Activated naive CD4-positive, alpha-beta T cell treated with anti-CD3 and anti-CD28 coated beads for 36 hours (primary cell): ENCODE results near the gene UMODL1. TPM values are rescaled to one million over a fixed set of nuclear protein-coding genes. Genes with fewer than 3 reads are reported as not detected.
A peak's percentile ranks its signal among the peaks of the same experiment; 100 is the strongest.
"Not testable (repeated sequence)": the region's sequence is repeated elsewhere in the genome, so short reads cannot be mapped to it uniquely, and the experiment has no call there.

Experiments
- CTCF ChIA-PET: fragments of 350-600 bp; sonication (Branson Sonifier 250); formaldehyde crosslinking; loops from one replicate; lab custom pipeline; 2021; ENCODE audit warnings: antibody characterized with exemption; lab: Charles Lee
- DNase-seq: peaks from one replicate; pipeline ENCODE4 v3.0.0-alpha.2; 2020
- H3K27ac Mint-ChIP-seq: one replicate; pipeline ENCODE4 v1.8.0; 2021; ENCODE audit warnings: mild to moderate bottlenecking, mixed read lengths
- H3K27me3 Mint-ChIP-seq: one replicate; pipeline ENCODE4 v1.8.0; 2021; ENCODE audit warnings: low read depth, mixed read lengths
- H3K36me3 Mint-ChIP-seq: one replicate; pipeline ENCODE4 v1.8.0; 2021; ENCODE audit warnings: low read depth, mixed read lengths
- H3K4me1 Mint-ChIP-seq: one replicate; pipeline ENCODE4 v1.8.0; 2021; ENCODE audit warnings: low read depth, mixed read lengths
- H3K4me3 Mint-ChIP-seq: one replicate; pipeline ENCODE4 v1.8.0; 2021; ENCODE audit warnings: mild to moderate bottlenecking, moderate library complexity, mixed read lengths
- H3K9me3 Mint-ChIP-seq: one replicate; pipeline ENCODE4 v1.8.0; 2021; ENCODE audit warnings: mixed read lengths
- intact Hi-C: fragments of 100-400 bp; cut with micrococcal nuclease; formaldehyde crosslinking; loops from one replicate; pipeline ENCODE4 v1.15.1; 2023
- total RNA-seq, 2 experiments: library from RNA; stranded (reverse); gene quantifications; one replicate each; pipeline ENCODE4 v1.2.3, GENCODE V29; 2021

The UMODL1 gene
- total RNA-seq, 2 experiments from 2014 or later = not detected

DNA sequence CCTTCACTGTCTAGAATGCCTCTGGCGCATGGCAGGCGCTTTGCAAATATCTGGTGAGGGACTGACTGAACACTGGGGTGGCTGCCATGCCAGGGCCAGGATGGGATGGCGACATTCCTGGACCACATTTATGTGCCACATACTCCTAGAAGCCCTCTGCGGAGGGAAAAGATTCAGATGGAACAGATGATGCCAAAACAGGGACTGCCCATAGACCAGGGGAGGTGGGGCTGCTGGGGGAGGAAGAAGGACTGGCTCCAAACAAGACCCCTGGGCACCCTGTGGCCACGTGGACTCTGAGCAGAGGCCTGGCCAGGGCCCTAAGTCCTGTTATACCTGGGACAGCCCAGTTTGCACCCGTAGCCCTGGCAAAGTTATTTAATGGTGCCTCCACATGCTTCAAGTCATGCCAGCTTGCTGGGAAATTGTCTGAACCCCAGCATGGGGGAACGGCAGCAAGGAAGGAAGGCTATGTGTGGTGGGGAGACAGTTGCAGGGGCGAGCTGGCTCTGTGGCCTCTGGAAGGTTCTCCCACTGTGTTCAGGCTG lies 44.1 kb downstream of the UMODL1 start:
- no peaks in the 10 kb centered on the region for H3K36me3 Mint-ChIP-seq
- no peak overlapping the region for H3K4me3 Mint-ChIP-seq
- DNase-seq = no peak
- H3K27ac Mint-ChIP-seq = no peak overlapping the region
- H3K27me3 Mint-ChIP-seq = peaks cover 19% of the 10 kb centered on the region
- no peaks in the 10 kb centered on the region for H3K9me3 Mint-ChIP-seq
- intact Hi-C loops = loop anchor here (5.0 kb wide), 1 partner anchor 143 kb away; no protein-coding TSS in a partner anchor
- H3K4me1 Mint-ChIP-seq = peaks cover 10% of the 10 kb centered on the region
- CTCF ChIA-PET = no interaction called here

DNA sequence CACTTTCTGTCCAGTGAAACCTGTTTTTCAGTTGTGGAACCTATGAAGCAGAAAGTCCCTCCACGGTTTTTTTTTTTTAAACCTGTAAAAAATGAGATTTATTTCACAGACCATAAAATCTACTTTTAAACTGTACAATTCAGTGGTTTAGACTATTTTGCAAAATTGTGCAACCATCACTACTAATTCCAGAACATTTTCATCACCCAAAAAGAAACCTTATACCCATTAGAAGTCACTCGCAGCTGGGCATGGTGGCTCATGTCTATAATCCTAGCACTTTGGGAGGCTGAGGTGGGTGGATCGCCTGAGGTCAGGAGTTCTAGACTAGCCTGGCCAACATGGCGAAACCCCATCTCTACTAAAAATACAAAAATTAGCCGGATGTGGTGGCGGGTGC lies 45.4 kb downstream of the UMODL1 start:
- CTCF ChIA-PET = interaction anchor here (0.6 to 3.4 kb wide), 11 partner anchors 9 to 505 kb away, joined by 3 to 44 read pairs (median 5); partner anchors contain the start of gene UMODL1
- H3K27ac Mint-ChIP-seq, DNase-seq, H3K36me3 Mint-ChIP-seq, H3K4me3 Mint-ChIP-seq, H3K9me3 Mint-ChIP-seq: not testable (repeated sequence)
- intact Hi-C loops = loop anchor here (2.0 to 5.0 kb wide), 3 partner anchors 54 to 834 kb away; no protein-coding TSS in a partner anchor
- Mint-ChIP-seq H3K4me1 (peaks cover 10% of the 10 kb centered on the region), H3K27me3 (peaks cover 29% of the 10 kb centered on the region)

DNA sequence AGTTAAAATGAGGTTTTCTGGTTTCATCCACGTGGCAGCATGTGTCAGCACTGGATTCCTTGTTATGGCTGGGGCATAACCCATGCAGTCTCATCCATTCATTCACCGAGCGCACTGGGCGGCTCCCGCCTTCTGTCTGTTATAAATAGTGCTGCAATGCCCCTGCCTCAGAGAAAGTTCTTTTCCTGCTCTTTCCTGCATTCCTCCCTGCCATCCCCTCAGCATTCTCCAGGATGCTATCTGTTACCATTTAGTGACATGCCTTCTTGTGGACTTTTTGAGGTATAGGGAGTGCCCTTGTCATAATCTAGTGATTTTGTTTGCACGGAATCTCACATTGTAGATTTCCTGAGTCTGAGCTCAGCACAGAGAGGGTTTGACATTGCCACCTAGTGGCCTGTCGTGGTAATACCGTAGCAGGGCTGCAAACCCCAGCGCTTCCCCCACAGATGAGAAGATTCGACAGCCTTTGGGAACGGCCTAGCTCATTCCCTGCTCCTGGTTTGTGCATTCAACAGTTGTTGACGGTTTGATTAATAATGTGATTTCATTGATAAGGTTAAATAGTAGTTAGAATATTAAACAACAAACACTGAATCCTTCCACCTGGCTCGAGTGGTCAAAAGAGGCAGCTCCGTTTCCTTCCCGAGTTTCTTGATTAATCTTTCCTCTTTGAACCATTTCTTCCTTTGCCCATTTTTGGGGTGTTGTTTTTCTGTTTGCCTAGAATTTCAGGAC lies 46.3 kb downstream of the UMODL1 start:
- intact Hi-C loops = loop anchor here (1.0 to 5.0 kb wide), 6 partner anchors 9 to 835 kb away; no protein-coding TSS in a partner anchor
- Mint-ChIP-seq H3K9me3 (no peaks in the 10 kb centered on the region), H3K27ac (no peak overlapping the region), H3K4me1 (peaks cover 10% of the 10 kb centered on the region), H3K4me3 (no peak overlapping the region), H3K27me3 (peaks cover 31% of the 10 kb centered on the region), H3K36me3 (no peaks in the 10 kb centered on the region)
- peak; percentile 88 for DNase-seq
- CTCF ChIA-PET = interaction anchor here (0.5 to 3.4 kb wide), 26 partner anchors 10 to 834 kb away, joined by 3 to 44 read pairs (median 5); partner anchors contain the start of genes PRDM15 and UMODL1

DNA sequence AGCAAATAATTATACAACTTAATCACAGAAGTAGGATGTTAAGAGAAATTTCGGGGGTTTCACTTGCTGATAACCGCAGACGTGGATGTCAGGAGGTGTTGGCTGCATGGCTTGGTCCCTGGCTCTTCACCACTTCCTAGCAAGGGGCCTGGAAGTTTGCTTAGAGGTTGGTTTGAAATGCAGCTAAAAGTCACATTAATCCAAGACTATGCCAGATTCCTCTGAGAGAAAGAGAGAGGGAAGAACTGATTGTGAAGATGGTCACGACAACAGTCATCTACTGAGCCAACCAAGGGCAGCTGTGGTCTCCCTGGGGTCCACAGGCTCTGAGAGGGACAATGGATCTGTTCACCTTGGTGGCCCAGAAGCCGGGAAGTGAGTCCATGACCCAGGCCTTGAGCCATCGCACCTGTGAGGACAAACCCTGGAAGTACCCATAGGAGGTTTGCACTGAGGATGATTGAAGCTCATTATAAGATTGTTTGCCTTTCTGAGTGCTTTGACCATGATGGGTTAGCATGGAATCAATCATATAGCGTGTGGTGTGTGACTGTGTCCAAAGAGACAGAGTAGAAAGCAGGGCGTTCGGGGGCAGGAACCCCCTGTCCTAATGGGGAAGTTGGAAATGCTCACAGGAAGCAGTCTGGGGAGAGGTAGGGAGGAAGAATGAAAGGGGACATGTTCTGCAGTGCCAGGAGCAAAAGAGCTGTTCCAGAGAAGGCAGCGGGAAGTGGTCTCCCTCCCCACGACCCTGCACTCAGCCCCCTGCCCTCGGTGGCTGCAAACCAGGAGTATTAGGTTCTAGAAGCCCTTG lies 47.1 kb downstream of the UMODL1 start:
- Mint-ChIP-seq H3K27ac (no peak overlapping the region), H3K4me1 (peaks cover 10% of the 10 kb centered on the region), H3K27me3 (peaks cover 31% of the 10 kb centered on the region), H3K9me3 (no peaks in the 10 kb centered on the region), H3K4me3 (no peak overlapping the region), H3K36me3 (no peaks in the 10 kb centered on the region)
- intact Hi-C loops = loop anchor here (1.0 to 5.0 kb wide), 6 partner anchors 10 to 835 kb away; no protein-coding TSS in a partner anchor
- CTCF ChIA-PET = interaction anchor here (0.5 to 3.4 kb wide), 26 partner anchors 11 to 507 kb away, joined by 3 to 44 read pairs (median 4); partner anchors contain the start of genes PRDM15 and UMODL1
- DNase-seq = no peak

DNA sequence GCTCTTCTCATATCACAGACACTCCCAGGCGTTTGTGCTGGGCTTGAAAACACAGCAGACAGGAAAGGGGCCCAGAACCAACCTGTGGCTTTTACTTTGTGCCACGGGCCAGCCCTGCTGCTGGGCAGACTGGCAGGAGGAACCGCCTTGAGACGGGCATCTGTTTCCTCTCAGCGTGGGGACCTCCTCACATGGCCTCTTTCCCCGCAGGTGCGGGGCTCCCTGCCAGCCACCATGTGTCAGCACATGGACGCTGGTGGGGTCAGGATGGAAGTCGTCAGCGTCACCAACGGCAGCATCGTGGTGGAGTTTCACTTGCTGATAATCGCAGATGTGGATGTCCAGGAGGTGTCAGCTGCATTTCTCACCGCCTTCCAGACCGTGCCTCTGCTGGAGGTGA lies 47.8 kb downstream of the UMODL1 start:
- intact Hi-C loops = loop anchor here (5.0 kb wide), 1 partner anchor 147 kb away; no protein-coding TSS in a partner anchor
- CTCF ChIA-PET = interaction anchor here (0.9 to 3.4 kb wide), 9 partner anchors 11 to 505 kb away, joined by 3 to 44 read pairs (median 7); partner anchors contain the start of genes PRDM15 and UMODL1
- Mint-ChIP-seq H3K9me3 (no peaks in the 10 kb centered on the region), H3K4me1 (peaks cover 10% of the 10 kb centered on the region), H3K27ac (no peak overlapping the region), H3K36me3 (no peaks in the 10 kb centered on the region), H3K4me3 (no peak overlapping the region), H3K27me3 (peaks cover 35% of the 10 kb centered on the region)
- peak; percentile 23 for DNase-seq

DNA sequence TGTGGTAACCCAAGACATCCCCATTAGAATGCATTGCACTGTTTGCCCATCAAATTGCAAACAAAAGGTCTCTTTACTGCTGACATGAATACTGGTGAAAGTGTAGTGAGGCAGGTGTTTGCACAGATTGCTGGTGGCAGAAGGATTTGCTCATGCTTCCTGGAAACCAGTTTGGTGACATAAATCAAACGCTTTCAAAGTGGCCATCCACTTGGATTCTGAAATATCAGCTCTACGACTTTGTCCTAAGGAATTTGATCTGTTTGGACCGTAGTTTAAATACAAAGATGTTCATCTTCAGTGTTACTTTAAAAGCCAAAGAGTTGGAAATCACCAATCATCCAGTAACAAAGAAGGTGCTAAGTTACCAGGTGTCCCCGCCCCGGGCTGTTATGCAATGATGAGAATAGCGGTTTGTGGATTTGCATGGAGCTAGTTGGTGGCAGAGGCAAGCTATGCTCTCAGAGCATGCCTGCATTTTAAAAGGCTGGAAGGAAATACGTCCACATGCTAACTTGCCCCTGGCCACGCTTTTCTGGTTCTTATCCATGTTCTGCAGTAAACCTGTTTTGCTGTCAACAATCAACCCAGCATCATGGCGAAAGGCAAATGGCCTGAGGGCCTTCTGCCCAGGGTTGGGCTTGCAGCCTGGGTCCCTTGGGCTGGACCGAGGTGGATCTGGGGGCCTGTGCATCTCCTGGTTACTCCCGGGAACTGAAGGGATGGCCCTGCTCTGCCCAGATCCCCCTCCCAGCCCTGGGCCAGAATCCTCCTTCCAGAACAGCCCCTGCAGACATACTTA lies 49.2 kb downstream of the UMODL1 start:
- H3K4me1 Mint-ChIP-seq = peaks cover 10% of the 10 kb centered on the region
- CTCF ChIA-PET = interaction anchor here (1.8 to 3.1 kb wide), 2 partner anchors 13 to 303 kb away, joined by 6 to 14 read pairs; no protein-coding TSS in a partner anchor
- intact Hi-C loops = no loop called here
- no peak overlapping the region for H3K27ac Mint-ChIP-seq
- H3K9me3 Mint-ChIP-seq = no peaks in the 10 kb centered on the region
- no peak overlapping the region for H3K4me3 Mint-ChIP-seq
- peaks cover 40% of the 10 kb centered on the region for H3K27me3 Mint-ChIP-seq
- no peak for DNase-seq
- no peaks in the 10 kb centered on the region for H3K36me3 Mint-ChIP-seq

DNA sequence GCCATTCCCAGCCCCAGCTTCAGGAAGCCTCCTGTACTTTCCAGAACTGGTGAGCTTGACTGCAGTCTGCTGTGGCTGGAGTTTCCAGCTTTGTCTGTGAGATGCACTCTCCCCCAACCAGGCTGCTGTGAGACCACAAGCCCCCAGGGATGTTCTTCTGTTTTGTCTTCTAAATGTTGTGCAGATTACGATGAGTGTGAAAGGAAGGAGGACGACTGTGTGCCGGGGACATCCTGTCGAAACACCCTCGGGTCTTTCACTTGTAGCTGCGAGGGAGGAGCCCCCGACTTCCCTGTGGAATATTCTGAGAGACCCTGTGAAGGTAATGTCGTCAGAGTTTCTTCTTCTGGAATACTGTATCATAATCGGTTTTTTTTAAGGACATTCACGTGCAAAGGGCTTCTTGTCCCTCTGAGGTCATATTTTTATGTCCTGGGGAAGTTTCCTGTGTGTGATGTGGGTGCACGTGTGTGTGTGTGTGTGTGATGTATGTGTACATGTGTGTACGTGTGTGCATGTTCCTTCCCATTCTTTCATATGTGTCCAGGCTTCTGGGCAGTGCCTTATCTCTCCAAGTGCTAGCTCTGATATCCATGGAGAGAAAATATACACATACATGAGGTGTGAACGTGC lies 49.9 kb downstream of the UMODL1 start:
- intact Hi-C loops = no loop called here
- no peak for DNase-seq
- Mint-ChIP-seq H3K9me3 (no peaks in the 10 kb centered on the region), H3K4me1 (peaks cover 10% of the 10 kb centered on the region), H3K4me3 (no peak overlapping the region), H3K27ac (no peak overlapping the region), H3K27me3 (peaks cover 40% of the 10 kb centered on the region), H3K36me3 (no peaks in the 10 kb centered on the region)
- CTCF ChIA-PET = interaction anchor here (1.8 to 3.1 kb wide), 2 partner anchors 13 to 304 kb away, joined by 6 to 14 read pairs; no protein-coding TSS in a partner anchor

DNA sequence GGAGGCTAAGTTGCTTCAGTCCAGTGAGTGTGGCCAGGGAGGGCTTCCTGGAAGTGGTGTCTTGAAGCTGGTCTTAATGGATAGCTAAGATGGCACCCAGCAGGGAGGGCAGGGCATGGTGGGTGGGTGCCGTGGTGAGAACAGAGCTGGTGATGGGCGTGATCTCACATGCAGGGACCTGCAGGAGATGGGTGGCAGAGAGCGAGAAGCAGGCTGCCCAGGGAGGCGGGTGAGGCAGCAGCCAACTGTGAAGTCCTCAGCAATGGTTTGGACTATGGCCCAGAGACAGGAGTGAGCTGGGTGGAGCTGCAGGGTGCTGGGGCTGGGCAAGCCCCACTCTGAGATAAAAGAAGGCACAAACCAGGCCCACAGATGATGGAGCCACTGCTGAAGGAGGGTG lies 50.7 kb downstream of the UMODL1 start:
- no peak overlapping the region for H3K4me3 Mint-ChIP-seq
- H3K27me3 Mint-ChIP-seq = peaks cover 44% of the 10 kb centered on the region
- H3K27ac Mint-ChIP-seq = no peak overlapping the region
- peaks cover 10% of the 10 kb centered on the region for H3K4me1 Mint-ChIP-seq
- H3K36me3 Mint-ChIP-seq = no peaks in the 10 kb centered on the region
- CTCF ChIA-PET = interaction anchor here (1.8 to 3.1 kb wide), 2 partner anchors 14 to 305 kb away, joined by 6 to 14 read pairs; no protein-coding TSS in a partner anchor
- intact Hi-C loops = no loop called here
- no peaks in the 10 kb centered on the region for H3K9me3 Mint-ChIP-seq
- no peak for DNase-seq

DNA sequence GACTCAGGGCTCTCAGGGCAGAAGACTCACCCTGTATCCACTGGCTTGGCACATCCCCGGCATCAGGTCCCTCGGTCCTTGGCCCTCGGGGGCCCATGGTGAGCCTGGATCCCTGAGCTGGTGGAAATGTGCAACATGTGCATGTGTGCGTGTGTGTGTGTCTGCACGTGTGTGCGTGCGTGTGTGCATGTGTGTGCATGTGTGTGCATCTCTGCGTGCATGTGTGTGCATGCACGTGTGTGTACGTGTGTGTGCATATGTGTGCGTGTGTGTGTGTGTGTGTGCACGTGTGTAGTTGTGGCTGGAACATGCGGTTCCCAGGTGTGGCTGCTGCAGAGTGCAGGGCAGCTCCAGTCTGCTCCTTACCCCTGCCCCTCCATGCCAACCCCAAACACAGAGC lies 51.3 kb downstream of the UMODL1 start:
- CTCF ChIA-PET = interaction anchor here (3.1 kb wide), 1 partner anchor 305 kb away, joined by 14 read pairs; no protein-coding TSS in a partner anchor
- intact Hi-C loops = no loop called here

DNA sequence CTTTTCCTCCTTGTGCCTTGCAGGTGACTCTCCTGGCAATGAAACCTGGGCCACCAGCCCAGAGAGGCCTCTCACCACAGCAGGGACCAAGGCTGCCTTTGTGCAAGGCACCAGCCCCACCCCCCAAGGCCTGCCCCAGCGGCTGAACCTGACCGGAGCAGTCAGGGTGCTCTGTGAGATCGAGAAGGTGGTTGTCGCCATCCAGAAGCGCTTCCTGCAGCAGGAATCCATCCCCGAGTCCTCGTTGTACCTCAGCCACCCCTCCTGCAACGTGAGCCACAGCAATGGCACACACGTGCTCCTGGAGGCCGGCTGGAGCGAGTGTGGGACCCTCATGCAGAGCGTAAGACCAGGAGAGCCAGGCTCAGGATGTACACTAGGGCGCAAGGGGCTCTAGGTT lies 51.7 kb downstream of the UMODL1 start:
- intact Hi-C loops = no loop called here
- H3K4me3 Mint-ChIP-seq = no peak overlapping the region
- DNase-seq = no peak
- H3K27me3 Mint-ChIP-seq = peaks cover 45% of the 10 kb centered on the region
- CTCF ChIA-PET = interaction anchor here (3.1 kb wide), 1 partner anchor 306 kb away, joined by 14 read pairs; no protein-coding TSS in a partner anchor
- peaks cover 5% of the 10 kb centered on the region for H3K4me1 Mint-ChIP-seq
- no peaks in the 10 kb centered on the region for H3K9me3 Mint-ChIP-seq
- H3K27ac Mint-ChIP-seq = no peak overlapping the region
- no peaks in the 10 kb centered on the region for H3K36me3 Mint-ChIP-seq

More for the DNA sequence above, 51.3 kb downstream of the UMODL1 start:
- Mint-ChIP-seq H3K4me3 (no peak overlapping the region), H3K9me3 (no peaks in the 10 kb centered on the region), H3K27me3 (peaks cover 47% of the 10 kb centered on the region), H3K4me1 (peaks cover 5% of the 10 kb centered on the region), H3K36me3 (no peaks in the 10 kb centered on the region), H3K27ac (no peak overlapping the region)
- no peak for DNase-seq
